ENCODE data around the gene PCGF3. TPM values are rescaled to one million over a fixed set of nuclear protein-coding genes. Genes with fewer than 3 reads are reported as not detected.

PCGF3 gene
- total and polyA plus RNA-seq, 10 of the 15 experiments (the other 5 are each of a cell fraction or from before 2014, with no cell fraction given) = 2.2 to 43.8 (median 15.9) TPM

GRCh38 chr4:797066-797465 lies 91.4 kb downstream of the PCGF3 start (continued):
- TF ChIP-seq EP300 (IDR thresholded peaks at IDR 0.05; ENCODE audit: borderline replicate concordance in 1 of 2, control insufficient read depth in 1 of 2, low read depth in 2 of 2, low read length in 2 of 2) (no peak), TCF3 (IDR thresholded peaks at IDR 0.05; ENCODE audit: borderline replicate concordance, insufficient read depth, low read depth, low read length) (no peak)

DNA sequence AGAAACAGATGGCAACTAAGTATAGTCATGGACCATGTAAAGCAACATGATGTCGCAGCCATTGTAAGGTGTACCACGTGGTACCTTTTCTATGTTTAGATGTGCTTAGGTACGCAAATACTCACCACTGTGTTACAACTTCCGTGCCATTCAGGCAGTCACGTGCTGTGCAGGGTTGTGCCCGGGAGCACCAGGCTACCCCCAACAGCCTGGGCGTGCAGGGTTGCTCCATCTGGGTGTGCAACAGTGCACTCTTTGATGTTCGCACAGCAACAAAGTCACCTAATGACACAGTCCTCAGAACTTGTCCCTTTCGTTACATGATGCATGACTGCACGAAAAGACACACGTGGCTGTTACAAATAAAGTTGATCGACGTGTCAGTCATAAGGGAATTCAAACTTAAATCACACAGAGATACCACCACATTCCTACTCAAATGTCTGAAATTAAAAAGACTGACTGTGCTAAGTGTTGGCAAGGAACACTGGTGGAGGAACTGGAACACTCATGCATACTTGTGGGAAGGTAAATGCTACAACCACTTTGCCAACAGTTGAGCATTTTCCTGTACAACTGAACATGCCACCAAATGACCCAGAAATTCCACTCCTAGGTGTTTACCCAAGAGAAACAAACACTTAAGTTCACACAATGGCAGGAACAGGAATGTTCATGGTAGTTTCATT lies 95.9 kb downstream of the PCGF3 start:
- H4K20me1 ChIP-seq (ENCODE audit: control insufficient read depth, insufficient read depth) = no peaks in the 10 kb centered on the region
- WGBS (ENCODE audit: insufficient coverage, insufficient replicate concordance, low lambda C conversion rate, missing lambda C conversion rate) = 35% methylated on average over 13 of the region's 13 CpGs
- peaks cover 11% of the 10 kb centered on the region for H3K4me1 ChIP-seq (ENCODE audit: control insufficient read depth, insufficient read depth, low read length)
- CTCF ChIA-PET = no interaction called here
- RAD21 ChIA-PET (ENCODE audit: unreplicated experiment) = no interaction called here
- FAIRE-seq = no peak
- POLR2A ChIA-PET = no interaction called here
- ATAC-seq = no peak
- SMC1A ChIA-PET (ENCODE audit: uncharacterized antibody, unreplicated experiment) = no interaction called here
- no peak for DNase-seq (ENCODE audit: low read depth, low spot score)
- peaks cover 2% of the 10 kb centered on the region; the same call in 2 of the 3 replicates for H3K9me3 ChIP-seq (replicated peaks; ENCODE audit: control insufficient read depth, insufficient read depth, low read length)
- H3K9ac ChIP-seq (ENCODE audit: control insufficient read depth, insufficient read depth, low read length) = no peak overlapping the region
- no peak overlapping the region for H3K4me2 ChIP-seq (ENCODE audit: control insufficient read depth, insufficient read depth)
- no peak for TF ChIP-seq CBX3 (IDR thresholded peaks at IDR 0.05; ENCODE audit: borderline replicate concordance, low read depth)
- no peaks in the 10 kb centered on the region for H3K36me3 ChIP-seq (ENCODE audit: control insufficient read depth in 2 of 2, insufficient read depth in 2 of 2, low read length in 1 of 2)
- H3K79me2 ChIP-seq (ENCODE audit: control insufficient read depth, insufficient read depth, low read length) = no peaks in the 10 kb centered on the region
- intact Hi-C loops (cut with micrococcal nuclease; ENCODE audit: unreplicated experiment) = no loop called here
- no peak overlapping the region for H3K4me3 ChIP-seq
- H2AFZ ChIP-seq (ENCODE audit: control insufficient read depth, low read depth, low read length) = no peak overlapping the region
- in situ Hi-C loops (cut with MboI) = no loop called here
- H3K27me3 ChIP-seq (replicated peaks in 1 of 2; ENCODE audit: control insufficient read depth in 2 of 2, insufficient read depth in 2 of 2, low read length in 1 of 2) = no peaks in the 10 kb centered on the region
- no peak overlapping the region for H3K27ac ChIP-seq (ENCODE audit: control insufficient read depth, insufficient read depth)
- BruUV-seq (replicated peaks) = no TSS peak

DNA sequence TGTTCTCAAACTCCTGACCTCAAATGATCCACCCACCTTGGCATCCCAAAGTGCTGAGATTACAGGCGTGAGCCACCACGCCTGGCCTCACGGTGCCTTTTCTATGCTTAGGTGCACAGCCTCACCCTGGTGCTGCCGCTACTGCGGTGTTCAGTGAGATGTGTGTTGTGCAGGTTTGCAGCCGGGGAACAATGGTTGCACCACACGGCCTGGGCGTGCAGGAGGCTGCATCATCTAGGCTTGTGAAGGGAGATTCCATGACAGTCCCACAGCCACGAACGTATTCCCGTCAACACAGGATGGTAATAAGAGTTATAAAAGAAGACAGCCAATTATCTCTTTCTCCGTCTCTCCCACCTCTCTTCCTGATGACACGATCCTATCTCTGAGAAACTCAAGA lies 98.3 kb downstream of the PCGF3 start:
- Histone ChIP-seq H4K20me1 (ENCODE audit: control insufficient read depth, insufficient read depth) (no peaks in the 10 kb centered on the region), H3K9me3 (replicated peaks; ENCODE audit: control insufficient read depth, insufficient read depth, low read length) (peaks cover 2% of the 10 kb centered on the region; the same call in 2 of the 3 replicates), H3K9ac (ENCODE audit: control insufficient read depth, insufficient read depth, low read length) (no peak overlapping the region), H2AFZ (ENCODE audit: control insufficient read depth, low read depth, low read length) (no peak overlapping the region), H3K36me3 (ENCODE audit: control insufficient read depth in 2 of 2, insufficient read depth in 2 of 2, low read length in 1 of 2) (no peaks in the 10 kb centered on the region), H3K79me2 (ENCODE audit: control insufficient read depth, insufficient read depth, low read length) (no peaks in the 10 kb centered on the region), H3K27ac (ENCODE audit: control insufficient read depth, insufficient read depth) (no peak overlapping the region), H3K4me3 (no peak overlapping the region), H3K4me1 (ENCODE audit: control insufficient read depth, insufficient read depth, low read length) (peaks cover 6% of the 10 kb centered on the region), H3K27me3 (replicated peaks in 1 of 2; ENCODE audit: control insufficient read depth in 2 of 2, insufficient read depth in 2 of 2, low read length in 1 of 2) (no peaks in the 10 kb centered on the region), H3K4me2 (ENCODE audit: control insufficient read depth, insufficient read depth) (no peak overlapping the region)
- ChIA-PET POLR2A (no interaction called here), CTCF (no interaction called here), SMC1A (ENCODE audit: uncharacterized antibody, unreplicated experiment) (no interaction called here), RAD21 (ENCODE audit: unreplicated experiment) (no interaction called here)
- ATAC-seq (no peak), DNase-seq (ENCODE audit: low read depth, low spot score) (no peak), FAIRE-seq (no peak)
- BruUV-seq (replicated peaks) = no TSS peak
- intact Hi-C loops (cut with micrococcal nuclease; ENCODE audit: unreplicated experiment) = no loop called here
- in situ Hi-C loops (cut with MboI) = no loop called here
- TF ChIP-seq IRF4 (IDR thresholded peaks at IDR 0.05; ENCODE audit: low read depth, low read length) (no peak), NR2C2 (IDR thresholded peaks at IDR 0.05; ENCODE audit: borderline replicate concordance, control insufficient read depth, insufficient read length, low read depth) (no peak), CBFB (IDR thresholded peaks at IDR 0.05; ENCODE audit: low read depth) (no peak)
- WGBS (ENCODE audit: insufficient coverage, insufficient replicate concordance, low lambda C conversion rate, missing lambda C conversion rate) = 89% methylated on average over 13 of the region's 13 CpGs

Data from GM12878 (cell line).